EL (cell line): ENCODE data around the gene DNAJA3.

Source experiments
- DNase-seq: peaks from one replicate; pipeline ENCODE4 v3.0.0-alpha.2; 2016

DNAJA3 gene

DNA sequence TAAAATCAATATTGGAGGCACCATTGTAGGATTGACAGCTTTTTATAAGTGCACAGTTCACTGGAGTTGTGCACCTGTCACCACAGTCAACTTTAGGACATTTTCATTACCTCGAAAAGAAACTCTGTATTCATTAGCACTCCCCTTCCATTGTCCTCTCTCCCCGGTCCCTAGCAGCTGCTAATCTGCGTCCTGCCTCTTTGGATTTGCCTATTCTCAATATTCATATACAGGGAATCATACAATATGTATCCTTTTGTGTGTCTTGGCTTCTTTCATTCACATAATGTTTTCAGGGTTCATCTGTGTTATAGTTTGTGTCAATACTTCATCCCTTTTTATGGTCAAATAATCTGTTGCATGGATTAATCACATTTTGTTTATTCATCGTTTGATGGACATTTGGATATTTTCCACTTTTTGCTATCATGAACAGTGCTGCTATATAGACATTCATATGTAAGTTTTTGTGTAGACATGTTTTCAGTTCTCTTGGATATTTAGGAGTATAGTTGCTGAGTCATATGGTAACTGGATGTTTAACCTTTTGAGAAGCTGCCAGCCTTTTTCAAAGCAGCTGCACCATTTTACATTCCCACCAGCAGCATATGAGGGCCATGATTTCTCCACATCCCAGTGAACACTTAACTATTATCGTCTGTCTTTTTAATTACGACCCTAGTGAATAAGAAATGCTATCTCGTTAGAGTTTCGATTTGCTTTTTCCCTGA is 9.8 kb downstream of the DNAJA3 start:
- no peak for DNase-seq

DNA sequence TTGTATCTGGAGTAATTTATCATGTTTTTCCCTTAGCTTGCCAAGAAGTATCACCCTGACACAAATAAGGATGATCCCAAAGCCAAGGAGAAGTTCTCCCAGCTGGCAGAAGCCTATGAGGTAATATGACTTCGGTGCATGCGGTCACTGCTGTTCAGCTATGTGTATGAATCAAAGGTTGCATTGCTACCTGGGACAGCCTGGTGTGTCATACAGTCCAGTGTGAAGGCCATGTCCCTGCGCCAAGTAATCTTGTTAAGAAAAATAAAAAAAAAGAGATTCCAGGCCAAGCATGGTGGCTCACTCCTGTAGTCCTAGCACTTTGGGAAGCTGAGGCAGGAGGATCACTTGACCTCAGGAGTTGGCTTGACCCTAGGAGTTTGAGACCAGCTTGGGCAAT is 11.7 kb downstream of the DNAJA3 start:
- no peak for DNase-seq

DNA sequence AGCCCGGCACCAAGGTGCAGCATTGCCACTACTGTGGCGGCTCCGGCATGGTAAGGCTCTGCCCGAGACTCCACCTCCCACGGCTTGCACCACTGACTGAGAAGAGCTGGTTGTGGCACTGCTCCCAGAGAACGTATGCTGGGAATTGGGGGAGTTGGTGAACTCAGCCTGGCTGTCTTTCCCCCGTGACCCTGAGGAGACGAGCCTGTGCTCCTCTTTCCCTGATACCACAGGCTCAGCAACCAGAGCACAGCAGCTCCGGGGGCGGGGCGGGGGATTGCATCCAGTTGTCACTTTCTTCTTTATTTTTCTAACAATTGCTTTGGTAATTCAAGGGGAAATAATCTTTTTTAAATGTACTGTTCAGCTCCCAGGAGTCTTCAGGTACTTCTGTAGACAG is 16.7 kb downstream of the DNAJA3 start:
- no peak for DNase-seq

DNA sequence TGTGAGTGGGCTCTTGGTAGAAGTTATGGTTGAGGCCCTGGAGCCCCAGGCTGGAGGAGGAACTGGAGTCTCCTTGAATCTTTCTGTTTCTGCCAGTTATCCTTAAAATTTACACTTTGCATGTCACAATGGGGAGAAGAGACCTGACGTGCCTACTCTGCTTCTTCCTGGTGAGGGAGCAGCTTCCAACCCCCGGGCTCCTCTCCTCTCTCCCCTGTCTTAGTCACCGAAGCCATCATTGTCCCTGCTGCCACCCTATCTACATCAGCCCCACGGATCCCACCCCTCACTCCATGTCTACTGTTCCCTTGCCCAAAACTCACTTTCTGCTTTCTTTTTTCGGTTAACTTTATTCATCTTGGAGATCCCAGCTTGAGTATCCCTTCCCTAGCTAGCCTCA is 17.6 kb downstream of the DNAJA3 start:
- no peak for DNase-seq

DNA sequence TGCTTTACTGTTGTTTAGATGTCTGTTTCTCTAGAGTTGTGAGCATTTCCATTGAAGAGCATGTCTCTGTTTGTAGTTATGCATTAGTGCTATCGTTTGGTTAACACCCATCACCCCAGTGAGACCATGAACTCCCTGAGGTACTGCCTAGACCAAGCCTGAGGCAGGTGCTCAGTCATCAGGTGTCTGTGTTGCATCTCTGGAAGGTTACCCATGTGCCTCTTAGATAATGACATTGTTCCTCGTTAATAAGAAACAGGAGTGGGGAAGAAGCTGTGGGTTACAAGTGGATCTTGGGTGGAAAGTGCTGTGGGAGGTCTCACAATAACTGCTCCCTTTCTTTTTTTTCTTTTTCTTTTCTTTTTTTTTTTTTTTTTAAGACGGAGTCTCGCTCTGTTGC is 18.3 kb downstream of the DNAJA3 start:
- DNase-seq = no peak

DNA sequence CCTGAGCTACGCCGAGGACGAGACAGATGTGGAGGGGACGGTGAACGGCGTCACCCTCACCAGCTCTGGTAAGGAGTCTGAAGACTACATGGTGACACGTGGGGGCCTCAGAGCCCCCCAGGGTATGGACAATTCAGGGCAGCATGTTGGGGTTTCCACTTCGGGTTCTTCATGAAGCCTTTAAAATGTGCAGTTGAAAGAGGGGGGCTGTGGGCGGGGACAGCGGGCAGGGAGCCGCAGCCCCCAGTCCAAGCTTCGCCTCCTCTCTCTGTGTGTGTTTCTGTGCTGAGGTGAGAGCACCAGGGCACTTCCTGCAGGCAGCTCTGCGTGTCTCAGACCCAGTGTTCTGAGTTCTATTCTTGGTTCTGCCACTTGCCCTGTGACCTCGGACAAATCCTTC is 24.8 kb downstream of the DNAJA3 start:
- DNase-seq = no peak

DNA sequence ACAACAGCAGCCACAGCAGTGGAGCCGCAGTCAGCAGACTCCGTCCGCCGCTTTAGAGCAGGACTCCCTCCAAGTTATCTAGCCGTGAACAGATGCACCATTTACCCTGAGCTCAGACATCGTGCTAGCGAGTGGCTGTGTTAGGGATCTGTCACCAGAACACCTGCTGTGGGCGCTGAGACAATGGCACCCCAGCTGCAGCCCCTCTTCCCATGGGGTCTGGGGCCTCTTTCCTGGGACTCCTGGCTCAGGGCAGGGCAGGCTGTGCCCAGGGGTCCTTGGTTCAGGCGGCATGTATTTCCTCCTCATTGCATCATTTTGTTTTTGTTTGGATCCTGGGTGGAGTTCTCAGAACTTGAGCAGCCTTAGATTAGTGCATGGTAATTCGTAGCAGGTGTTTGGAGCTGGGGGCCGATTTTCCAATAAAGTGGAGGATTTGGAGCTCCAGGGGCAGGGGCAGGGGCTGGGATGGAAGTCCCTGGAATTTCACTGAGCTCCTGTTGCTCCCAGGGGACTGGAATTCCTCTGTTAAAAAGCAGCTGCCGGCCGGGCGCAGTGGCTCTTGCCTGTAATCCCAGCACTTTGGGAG is 25.4 kb downstream of the DNAJA3 start:
- DNase-seq = no peak

DNA sequence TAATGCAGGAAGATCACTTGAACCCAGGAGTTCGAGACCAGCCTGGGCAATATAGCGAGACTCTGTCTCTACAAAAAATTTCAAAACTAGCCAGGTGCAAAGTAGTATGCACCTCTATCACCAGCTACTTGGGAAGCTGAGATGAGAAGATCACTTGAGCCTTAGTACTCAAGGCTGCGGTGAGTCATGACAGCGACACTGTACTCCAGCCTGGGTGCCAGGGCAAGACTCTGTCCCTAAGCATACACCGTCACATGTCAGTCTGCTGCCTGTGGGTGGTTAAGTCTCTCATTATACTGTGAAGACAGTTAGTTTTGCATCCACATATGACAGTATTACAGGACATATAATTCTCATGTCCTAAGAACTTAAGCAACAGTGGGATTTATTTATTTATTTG is 27.0 kb downstream of the DNAJA3 start:
- DNase-seq = no peak

DNA sequence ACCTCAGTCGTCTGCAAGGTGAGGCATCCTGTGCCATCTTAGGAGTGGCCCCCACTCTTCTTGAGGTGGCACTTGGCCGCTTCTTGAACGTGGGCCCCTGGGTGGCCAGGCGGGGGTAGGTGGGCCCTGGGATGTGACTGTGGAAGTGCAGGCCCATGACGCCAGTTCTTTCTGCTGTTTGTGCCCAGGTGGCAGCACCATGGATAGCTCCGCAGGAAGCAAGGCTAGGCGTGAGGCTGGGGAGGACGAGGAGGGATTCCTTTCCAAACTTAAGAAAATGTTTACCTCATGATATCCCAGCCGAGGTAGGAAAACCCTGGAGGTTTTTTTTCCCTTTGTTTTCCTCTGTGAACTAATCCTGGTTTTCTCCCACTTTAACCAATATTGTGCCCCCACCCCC is 29.0 kb downstream of the DNAJA3 start:
- no peak for DNase-seq

DNA sequence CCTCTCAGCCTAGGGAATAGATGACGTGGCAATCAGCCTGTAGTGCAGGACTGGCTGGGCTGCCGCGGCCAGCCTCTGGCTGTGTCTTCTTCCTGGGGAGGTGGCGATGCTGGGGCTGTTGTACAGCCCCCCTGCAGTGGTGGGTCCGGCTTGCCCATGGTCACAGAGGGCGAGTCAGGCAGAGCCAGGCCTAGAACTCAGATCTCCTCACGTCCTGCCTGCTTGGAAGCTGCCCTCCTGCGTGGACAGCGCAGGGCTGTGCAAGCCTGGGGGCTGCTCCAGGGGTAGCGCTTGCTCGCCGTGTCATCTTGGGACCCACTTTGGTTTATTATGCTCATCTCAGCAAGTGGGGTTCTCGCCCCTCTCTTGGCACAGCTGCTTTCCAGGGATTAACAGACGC is 29.4 kb downstream of the DNAJA3 start:
- no peak for DNase-seq

DNA sequence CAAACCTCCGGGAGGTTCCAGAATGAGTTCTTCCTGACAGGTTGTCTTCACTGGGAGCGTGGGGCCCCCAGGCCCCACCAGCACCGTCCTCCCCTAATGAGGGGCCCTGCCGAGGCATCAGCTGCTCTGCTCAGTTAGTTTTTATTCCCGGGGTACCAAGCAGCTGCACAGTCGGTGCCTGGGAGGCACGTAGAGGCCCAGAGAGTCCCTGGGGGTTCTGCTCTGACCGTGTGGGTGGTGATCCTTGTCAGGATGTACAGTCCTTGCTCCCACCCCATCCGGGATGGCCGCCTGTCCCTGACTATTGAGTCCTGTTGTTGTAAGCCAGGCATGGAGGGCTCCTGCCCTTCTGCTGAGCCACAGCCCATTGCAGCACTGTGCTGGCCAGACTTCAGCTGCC is 30.3 kb downstream of the DNAJA3 start:
- DNase-seq = no peak

DNA sequence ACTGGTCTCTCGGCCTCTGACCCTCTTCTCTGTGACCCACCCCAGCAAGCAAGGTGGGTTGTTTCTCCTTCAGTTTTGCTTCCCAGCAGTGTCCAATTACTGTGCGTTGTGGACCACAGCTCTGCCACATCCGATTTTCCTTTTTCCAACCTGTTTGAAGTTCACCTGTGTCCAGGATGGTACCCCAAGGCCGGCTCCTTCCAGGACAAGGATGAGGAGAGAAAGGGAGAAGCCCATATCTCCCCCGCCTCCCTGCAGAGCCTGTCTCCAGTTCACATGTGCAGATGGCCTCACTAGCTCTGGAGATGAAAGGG is 35.2 kb downstream of the DNAJA3 start:
- no peak for DNase-seq

DNA sequence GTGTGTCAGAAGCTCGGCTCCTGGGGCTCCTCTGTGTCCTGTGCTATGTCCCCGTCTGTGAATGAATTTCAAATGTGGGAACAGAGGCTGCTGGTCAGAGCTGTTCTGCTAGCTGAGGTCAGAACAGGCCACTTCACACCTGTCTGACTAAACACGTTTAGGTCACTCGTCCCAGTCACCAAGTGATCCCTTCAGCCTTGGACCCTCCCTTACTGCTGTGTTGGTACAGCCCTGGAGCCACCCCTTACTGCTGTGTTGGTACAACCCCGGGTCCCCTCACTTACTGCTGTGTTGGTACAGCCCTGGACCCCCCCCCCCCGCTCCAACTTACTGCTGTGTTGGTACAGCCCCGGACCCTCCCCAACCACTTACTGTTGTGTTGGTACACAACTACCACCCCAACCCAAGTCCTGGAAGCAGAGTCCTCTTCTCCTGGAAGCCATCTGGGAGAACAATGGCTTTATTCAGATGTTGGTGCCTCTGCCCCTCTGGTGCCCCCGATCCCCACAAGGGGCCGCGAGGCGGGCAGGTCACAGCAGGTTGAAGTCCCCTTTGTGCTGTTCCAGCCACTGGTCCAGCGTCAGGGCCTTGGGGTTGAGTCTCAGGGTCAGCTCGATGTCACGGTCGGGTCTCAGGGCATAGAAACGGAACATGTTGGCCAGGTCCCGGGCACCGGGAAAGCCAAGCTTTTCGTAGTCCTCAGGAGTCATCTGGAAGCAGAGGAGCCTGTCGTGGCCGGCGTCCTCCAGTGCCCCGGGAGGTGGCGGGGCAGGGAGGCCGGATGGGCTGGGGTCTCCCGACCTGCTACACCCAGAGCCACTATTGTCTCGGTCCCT is 35.8 kb downstream of the DNAJA3 start:
- DNase-seq = no peak

DNA sequence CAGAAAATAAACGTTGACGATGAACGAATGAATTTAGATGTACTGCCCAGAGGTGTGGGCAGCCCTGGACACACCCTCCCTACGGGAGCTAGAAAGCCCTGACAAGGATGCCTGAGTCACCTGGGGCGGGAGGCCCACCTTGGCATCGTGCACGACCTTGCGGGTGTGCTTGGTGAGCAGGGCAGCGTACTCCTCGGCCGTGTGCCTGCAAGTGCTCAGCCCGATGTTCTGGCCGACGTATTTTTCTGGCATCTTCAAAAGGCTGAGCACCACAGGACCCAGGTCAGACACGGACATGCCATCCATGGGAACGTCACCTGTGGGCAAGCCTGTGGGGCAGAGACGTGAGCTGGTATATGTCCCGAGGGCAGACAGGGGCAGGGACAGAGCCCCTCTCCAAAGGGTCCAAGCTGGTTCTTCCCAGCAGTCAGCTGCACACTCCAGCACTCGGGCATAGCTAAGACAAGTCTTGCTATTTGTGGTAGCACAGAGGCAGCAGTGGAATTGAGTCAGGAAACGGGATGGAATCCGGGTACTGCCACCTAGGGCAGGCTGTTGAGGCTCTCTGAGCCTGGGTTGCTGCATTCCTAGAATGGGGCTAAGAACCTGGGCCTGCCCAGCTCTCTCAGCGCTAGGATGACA is 38.0 kb downstream of the DNAJA3 start:
- DNase-seq = no peak

DNA sequence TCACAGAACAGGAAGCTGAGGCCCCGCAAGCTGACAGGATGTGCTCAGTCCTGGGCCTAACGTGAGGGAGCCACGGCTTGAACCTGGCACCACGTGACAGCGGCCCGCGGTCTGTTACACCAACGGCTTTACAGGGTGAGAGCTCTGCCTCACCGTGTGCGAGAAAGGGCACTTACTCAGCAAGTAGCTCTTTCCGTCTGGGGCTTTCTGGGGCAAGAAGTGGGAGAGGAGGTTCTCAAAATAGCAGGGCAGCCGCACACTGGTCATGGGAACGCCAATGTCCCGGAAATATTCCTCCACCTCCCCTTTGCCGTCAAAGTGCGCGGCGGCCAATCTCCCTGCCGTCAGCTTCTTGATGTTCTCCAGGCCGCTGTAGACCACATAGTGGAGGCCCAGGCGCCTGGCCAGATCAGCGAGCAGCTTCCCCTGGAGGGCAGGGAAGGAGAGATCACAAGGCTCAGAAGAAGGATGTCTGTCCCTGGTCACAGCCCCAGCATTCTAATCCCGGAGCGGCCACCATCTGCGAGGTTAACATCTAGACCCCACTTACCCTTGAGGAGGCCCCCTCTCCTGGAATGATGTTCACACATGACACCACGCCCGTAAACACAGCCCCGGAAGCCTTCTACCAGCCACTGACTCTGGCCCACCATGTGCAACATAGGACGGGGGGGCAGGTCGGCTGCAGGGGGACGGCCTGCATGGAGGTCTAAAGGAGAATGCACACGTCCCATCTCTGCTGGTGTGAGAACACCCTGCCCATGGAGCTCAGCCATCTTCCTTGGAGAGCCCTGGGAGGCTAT is 40.5 kb downstream of the DNAJA3 start:
- DNase-seq = no peak

DNA sequence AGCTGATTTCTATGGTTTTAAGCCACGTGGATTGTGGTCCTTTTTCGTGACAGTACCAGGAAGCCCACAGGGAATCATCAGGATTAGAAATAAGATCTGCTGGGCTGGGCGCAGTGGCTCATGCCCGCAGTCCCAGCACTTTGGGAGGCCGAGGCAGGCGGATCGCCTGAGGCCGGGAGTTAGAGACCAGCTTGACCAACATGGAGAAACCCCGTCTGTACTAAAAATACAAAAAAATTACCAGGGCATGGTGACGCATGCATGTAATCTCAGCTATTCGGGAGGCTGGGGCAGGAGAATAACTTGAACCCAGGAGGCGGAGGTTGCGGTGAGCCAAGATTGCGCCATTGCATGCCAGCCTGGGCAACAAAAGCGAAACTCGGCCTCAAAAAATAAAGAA is 42.2 kb downstream of the DNAJA3 start:
- DNase-seq = no peak

DNA sequence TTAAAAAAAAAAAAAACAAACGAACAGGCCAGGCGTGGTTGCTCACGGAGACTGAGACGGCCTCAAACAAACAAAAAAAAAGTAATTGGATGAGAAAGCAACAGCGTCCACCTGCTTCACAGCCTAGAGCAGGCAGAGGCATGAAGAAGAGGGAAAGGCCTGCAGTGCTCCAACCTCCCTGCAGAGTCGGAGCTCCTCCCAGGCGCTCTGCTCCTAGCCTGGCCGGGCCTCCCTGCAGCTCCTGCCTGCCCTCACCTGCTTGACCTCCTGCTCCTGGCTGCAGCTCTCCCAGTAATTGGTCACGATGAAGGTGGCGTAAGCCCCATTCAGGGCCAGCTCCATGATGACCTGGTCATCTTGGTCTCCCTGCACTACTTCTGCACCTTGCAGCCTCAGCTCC is 43.3 kb downstream of the DNAJA3 start:
- DNase-seq = no peak

DNA sequence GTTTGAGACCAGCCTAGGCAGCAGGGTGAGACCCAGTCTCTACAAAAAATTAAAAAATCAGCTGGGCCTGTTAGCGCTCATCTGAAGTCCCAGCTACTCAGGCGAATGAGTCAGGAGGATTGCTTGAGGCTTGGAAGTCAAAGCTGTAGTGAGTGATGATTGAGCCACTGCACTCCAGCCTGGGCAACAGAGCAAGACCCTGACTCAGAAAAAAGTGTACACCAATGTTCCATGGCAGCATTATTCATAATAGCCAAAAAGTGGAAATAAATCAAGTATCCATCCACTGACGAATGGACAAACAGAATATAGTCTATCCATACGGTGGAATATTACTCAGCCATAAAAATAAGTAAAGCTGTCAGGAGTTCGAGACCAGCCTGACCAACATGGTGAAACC is 46.2 kb downstream of the DNAJA3 start:
- no peak for DNase-seq

DNA sequence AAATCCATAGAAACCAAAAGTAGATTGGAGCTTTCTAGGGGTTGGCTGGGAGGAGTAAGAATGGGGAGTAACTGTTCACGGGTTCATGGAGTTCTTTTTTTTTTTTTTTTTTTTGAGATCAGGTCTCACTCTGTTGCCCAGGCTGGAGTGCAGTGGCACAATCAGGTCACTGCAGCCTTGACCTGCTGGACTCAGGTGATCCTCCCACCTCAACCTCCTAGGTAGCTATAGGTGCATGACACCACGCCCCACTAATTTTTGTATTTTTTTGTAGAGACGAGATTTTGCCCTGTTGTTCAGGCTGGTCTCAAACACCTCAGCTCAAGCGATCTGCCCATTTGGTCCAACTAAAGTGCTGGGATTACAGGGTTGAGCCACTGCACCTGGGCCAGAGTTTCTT is 47.2 kb downstream of the DNAJA3 start:
- DNase-seq = no peak

DNA sequence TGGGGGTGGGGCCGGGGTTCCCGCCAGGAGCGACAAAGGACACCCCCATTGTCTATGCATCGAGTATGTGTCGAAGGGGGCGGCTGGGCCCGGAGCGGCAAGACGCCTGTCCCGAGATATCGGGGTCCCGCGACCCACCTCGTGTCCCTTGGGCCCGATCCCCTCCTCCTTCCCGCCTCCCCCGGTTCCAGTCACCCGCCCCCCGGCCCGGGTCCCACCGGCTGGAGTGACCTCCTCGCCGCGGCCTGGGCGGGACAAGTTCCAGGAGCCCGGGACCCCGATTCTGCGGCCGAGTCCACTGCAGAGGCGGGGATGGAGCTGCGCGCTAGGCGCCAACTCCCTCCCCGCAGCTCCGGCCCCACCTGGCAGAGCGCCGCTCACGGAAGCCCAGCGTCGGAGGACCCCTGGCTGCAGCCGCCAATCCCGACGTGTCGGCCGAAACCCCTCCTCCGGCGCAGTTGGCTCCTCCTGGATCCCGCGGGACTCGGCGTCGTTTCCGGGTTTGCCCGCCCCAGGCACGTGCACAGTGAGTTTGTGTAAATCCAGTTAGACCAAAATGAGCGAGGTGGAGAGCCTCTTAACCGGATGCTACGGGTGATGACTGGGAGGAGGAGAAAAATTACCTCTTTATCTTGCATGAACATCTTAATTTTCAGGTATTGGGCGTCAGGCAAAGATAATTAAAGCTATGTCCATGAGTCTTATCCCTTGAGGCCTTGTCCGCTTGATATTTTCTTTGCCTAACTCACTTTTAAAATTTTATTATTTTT is 48.7 kb downstream of the DNAJA3 start, which contains the start of gene NMRAL1:
Gene NMRAL1 (minus strand): TSS at position 434 of the 770 bp plus-strand sequence. CDS start 493 bp downstream, outside the sequence.
- peak; percentile 93 for DNase-seq

DNA sequence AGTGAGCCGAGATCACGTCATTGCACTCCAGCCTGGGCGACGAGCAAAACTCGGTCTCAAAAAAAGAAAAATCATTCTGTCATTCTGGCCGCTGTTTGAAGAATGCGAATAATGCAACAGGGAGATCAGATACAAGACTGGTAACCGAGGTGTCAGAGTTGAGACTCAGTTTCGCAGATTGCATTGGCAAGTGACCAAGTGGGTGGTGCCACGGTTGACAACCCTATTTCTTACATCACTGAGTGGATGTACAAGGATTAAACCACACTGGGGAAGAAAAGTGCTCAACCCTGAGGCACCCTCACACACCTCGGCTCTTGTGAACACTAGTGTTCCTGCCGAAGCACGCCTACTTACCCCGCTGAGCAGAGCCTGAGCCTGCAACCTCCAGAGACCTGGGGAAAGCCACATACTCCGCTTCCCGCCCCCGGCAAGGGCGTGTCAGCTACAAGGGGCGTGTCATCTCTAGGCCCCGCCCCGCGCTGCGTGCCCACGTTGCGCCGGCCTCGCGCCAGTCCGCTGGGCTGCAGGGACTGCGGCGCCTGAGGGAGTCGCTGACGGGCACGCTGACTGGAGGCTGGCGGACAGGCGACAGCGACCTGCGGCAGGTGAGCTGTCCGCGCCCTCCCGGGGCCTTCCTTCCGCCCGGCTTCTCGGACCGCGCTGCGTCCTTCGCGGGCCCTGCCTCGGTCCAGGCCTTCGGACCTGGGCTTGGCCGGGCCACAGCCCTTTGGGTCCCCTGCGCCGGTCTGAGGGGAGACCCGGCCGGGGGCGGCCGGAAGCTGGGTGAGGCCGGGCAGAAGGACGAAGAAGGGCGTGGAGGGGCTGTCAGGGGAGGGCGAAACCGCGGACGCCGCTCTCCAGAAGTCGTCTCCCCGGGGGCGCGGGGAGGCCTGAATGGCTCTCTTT is 50.5 kb downstream of the DNAJA3 start, which contains the start of gene HMOX2:
Gene HMOX2 (plus strand): TSS at position 519 of the 909 bp plus-strand sequence. CDS start 29,127 bp downstream, outside the sequence.
- DNase-seq = peak; percentile 90
